Activated naive CD4-positive, alpha-beta T cell treated with anti-CD3 and anti-CD28 coated beads, Interleukin-2, amount 10 ng/mL, durations not matched to agents 7 days and 5 days (primary cell): ENCODE data around the gene USP34.
"Not testable (repeated sequence)": the region's sequence is repeated elsewhere in the genome, so short reads cannot be mapped to it uniquely, and the experiment has no call there.

ENCODE experiments used
- CTCF ChIA-PET: fragments of 350-600 bp; sonication (Branson Sonifier 250); formaldehyde crosslinking; loops from one replicate; lab custom pipeline; 2021; ENCODE audit warnings: antibody characterized with exemption; lab: Charles Lee
- DNase-seq: peaks from one replicate; pipeline ENCODE4 v3.0.0-alpha.2; 2020
- H3K27ac Mint-ChIP-seq: one replicate; pipeline ENCODE4 v1.8.0; 2021; ENCODE audit warnings: mild to moderate bottlenecking, moderate library complexity, mixed read lengths
- H3K27me3 Mint-ChIP-seq: one replicate; pipeline ENCODE4 v1.8.0; 2021; ENCODE audit warnings: mild to moderate bottlenecking, mixed read lengths
- H3K36me3 Mint-ChIP-seq: one replicate; pipeline ENCODE4 v1.8.0; 2021; ENCODE audit warnings: mixed read lengths
- H3K4me1 Mint-ChIP-seq: one replicate; pipeline ENCODE4 v1.8.0; 2021; ENCODE audit warnings: mixed read lengths
- H3K4me3 Mint-ChIP-seq: one replicate; pipeline ENCODE4 v1.8.0; 2021; ENCODE audit warnings: mild to moderate bottlenecking, moderate library complexity, mixed read lengths
- H3K9me3 Mint-ChIP-seq: one replicate; pipeline ENCODE4 v1.8.0; 2021; ENCODE audit warnings: mixed read lengths

Gene USP34

DNA sequence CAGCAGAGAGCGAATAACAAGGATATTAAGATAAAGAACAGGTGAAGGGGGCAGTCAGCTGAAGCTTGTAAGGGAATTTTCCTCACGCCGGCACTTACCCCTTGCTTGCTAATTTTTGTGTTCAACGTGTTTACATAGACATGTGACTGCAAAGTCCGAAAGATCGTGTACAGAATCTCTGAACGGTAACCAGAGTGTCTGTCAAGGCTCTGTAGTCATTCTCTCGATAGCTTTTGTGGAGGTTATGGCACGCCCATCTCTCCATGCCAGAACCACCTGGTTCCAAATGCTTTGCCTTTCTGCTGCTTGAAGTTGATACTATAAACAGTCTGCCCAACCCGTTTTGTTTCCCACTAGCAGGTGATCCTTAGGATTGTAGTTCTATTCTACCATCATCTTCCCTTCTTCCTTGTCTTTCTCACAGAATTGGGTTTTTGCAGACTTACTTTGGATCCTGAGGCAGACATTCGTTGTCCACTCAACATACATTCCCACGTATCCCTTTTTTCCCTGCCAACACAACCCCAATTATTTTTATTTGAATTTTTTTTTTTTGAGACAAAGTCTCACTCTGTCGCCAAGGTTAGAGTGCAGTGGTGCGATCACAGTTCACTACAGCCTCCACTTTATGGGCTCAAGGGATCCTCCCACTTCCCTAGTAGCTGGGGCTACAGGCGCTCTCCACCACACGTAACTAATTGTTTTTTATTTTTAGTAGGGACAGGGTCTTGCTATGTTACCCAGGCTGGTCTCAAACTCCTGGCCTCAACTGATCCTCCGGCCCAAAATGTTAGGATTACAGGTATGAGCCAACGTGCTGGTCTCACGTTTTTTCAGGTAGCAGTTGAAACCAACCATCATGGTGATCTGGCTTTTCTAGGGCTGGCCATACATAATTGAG, 1.3 kb upstream of the USP34 start:
- peak overlapping the region; percentile 94 for H3K27ac Mint-ChIP-seq
- peak; percentile 50 for DNase-seq

DNA sequence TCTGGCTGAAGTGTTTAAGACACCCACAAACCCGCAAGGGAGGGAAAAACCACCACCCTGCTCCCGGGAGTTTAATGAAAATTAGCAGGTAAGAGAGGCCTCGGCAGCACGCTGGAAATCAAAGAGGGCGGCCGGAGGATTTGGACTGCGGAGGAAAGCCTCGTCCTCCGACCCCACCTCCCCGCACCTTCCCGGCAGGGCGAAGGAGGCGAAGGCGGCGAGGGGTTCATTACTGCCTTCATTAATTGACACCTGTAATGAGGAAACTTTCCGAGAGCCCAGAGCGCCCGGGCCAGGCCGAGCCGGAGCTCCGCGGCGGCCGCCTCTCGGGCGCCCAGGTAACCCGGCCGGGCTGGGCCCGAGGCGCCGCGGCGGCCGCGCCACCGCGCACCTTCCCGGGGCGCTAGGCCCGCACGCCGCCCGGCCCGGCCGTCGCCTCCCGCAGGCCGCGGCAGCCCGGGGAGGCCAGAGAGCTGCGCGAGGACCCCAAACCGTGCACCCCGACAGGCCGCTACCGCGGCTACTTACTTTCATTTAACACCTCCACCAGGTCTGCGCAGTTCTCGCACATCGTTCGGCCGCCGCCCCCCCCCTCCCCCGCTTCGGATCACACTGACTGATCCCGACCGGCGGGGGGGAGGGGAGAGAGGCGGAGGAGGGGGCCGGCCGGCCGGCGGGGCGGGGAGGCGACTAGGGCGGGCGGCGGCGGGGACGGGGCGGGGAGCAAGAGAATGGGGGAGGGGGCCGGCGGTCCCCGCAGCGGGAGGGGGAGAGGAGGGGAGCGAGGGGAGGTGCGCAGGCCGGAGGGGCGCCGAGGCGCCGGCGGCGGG, 550 bp downstream of the USP34 start:
- CTCF ChIA-PET: interaction anchor here (1.3 kb wide), 1 partner anchor 44 kb away, joined by 3 read pairs; no protein-coding TSS in a partner anchor
- peak overlapping the region; percentile 97 for H3K27ac Mint-ChIP-seq
- peaks cover 38% of the 10 kb centered on the region for H3K4me1 Mint-ChIP-seq
- H3K36me3 Mint-ChIP-seq: peaks cover 26% of the 10 kb centered on the region
- H3K4me3 Mint-ChIP-seq: peak overlapping the region; percentile 93
- peak; percentile 88 for DNase-seq
- H3K27me3 Mint-ChIP-seq: no peaks in the 10 kb centered on the region
- H3K9me3 Mint-ChIP-seq: no peaks in the 10 kb centered on the region

More for the DNA sequence above, 1.3 kb upstream of the USP34 start:
- Mint-ChIP-seq H3K9me3 (no peaks in the 10 kb centered on the region), H3K4me1 (peaks cover 34% of the 10 kb centered on the region), H3K27me3 (no peaks in the 10 kb centered on the region), H3K36me3 (peaks cover 34% of the 10 kb centered on the region), H3K4me3 (peak overlapping the region; percentile 82)
- CTCF ChIA-PET: no interaction called here

DNA sequence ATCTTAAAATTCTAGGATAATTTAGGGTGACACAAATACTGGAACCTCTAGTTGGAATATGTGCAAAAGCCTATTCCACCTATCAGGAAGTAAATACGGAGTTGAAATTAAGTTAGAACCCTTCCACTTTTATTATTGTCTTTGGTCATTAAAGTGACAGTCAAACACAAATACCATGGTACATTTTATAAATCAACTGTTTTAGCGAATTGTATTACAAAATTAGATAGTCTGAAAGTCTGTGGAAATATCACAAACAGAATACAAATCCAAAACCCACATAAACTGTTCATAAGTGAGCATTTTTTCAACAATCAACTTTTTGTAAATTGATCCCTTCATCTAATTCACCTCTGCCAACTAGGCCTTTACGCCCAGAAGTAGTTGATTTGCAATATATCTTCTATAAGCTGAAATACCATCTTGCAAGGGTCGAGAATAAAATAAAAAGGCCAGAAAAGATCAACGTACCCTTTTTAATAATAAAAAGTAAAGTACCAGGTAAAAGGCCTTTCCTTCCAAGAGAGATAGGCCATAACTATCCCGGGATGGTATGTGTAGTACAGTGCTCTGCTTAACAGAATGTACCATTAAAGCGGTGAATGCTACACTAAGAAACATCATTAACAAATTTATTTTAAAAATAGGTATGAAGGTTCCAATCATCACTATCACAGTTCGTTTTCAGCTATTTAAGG, 1.3 kb downstream of the USP34 start:
- Mint-ChIP-seq H3K4me3 (peak overlapping the region; percentile 93), H3K27me3 (no peaks in the 10 kb centered on the region), H3K9me3 (no peaks in the 10 kb centered on the region), H3K4me1 (peaks cover 45% of the 10 kb centered on the region), H3K27ac (peak overlapping the region; percentile 97), H3K36me3 (peaks cover 28% of the 10 kb centered on the region)
- CTCF ChIA-PET: interaction anchor here (1.3 kb wide), 1 partner anchor 43 kb away, joined by 3 read pairs; no protein-coding TSS in a partner anchor
- no peak for DNase-seq

DNA sequence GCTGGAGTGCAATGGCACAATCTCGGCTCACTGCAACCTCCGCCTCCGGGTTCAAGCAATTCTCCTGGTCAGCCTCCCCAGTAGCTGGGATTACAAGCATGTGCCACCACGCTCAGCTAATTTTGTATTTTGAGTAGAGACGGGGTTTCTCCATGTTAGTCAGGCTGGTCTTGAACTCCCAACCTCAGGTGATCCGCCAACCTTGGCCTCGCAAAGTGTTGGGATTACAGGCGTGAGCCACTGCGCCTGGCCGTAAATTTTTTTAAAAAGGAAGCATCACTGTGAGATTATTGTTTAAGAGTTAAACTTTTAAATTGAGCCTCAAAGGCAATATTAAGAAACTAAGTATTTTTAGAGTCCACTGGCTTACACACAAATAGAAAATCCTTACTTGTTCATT, 2.7 kb downstream of the USP34 start:
- H3K27me3 Mint-ChIP-seq, H3K9me3 Mint-ChIP-seq, DNase-seq: not testable (repeated sequence)
- H3K4me3 Mint-ChIP-seq: peak overlapping the region; percentile 93
- H3K4me1 Mint-ChIP-seq: peaks cover 52% of the 10 kb centered on the region
- H3K27ac Mint-ChIP-seq: peak overlapping the region; percentile 68
- peaks cover 26% of the 10 kb centered on the region for H3K36me3 Mint-ChIP-seq
- CTCF ChIA-PET: interaction anchor here (1.4 kb wide), 1 partner anchor 42 kb away, joined by 4 read pairs; no protein-coding TSS in a partner anchor

DNA sequence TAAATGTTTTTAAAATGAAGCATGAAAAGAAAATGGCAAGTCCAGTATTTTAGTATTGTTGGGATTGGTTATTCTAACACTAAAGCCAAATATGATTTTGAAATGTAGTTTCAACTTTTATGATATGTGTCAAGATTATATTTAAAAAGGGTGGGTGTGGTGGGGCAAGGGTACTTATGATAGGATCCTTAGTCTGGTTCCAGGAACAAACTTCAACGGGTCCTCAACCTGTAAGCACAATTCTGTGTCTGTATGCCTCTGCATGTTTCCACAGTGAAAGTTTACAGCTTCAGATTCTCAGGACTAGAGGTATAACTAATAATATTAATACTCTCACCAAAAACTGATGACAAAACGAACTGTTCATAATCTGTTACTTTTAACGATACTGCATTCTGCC, 5.8 kb downstream of the USP34 start:
- Mint-ChIP-seq H3K4me3 (no peak overlapping the region), H3K27me3 (no peaks in the 10 kb centered on the region), H3K4me1 (peaks cover 42% of the 10 kb centered on the region), H3K36me3 (peaks cover 20% of the 10 kb centered on the region), H3K27ac (no peak overlapping the region), H3K9me3 (no peaks in the 10 kb centered on the region)
- no peak for DNase-seq
- CTCF ChIA-PET: no interaction called here

DNA sequence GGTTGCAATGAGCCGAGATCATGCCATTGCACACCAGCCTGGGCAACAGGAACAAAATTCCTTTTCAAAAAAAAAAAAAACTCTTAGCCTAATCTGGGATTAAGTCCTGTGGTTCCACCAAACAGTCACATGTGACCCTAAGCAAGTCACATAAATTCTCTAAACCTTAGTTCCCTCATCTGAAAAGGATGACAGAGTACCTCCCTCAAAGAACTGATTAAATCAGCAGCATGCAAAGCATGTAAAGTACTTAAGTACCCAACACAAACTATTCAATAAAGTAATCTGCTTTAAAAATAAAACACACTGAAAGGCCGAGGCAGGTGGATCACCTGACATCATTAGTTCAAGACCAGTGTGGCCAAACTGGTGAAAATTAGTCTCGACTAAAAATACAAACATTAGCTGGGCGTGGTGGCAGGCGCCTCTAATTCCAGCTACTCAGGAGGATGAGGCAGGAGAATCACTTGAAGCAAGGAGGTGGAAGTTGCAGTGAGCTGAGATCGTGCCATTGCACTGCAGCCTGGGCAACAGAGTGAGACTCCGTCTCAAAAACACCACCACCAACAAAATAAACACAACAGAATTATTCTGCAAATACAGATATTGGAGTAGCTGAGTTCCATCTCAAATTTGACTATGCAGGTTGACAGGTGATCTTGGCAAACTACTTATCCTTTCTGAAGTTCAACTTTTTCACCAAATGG, 7.0 kb downstream of the USP34 start:
- no peak for DNase-seq
- Mint-ChIP-seq H3K9me3 (no peaks in the 10 kb centered on the region), H3K4me3 (no peak overlapping the region), H3K36me3 (peaks cover 20% of the 10 kb centered on the region), H3K27ac (no peak overlapping the region), H3K27me3 (no peaks in the 10 kb centered on the region), H3K4me1 (peaks cover 41% of the 10 kb centered on the region)
- CTCF ChIA-PET: no interaction called here

DNA sequence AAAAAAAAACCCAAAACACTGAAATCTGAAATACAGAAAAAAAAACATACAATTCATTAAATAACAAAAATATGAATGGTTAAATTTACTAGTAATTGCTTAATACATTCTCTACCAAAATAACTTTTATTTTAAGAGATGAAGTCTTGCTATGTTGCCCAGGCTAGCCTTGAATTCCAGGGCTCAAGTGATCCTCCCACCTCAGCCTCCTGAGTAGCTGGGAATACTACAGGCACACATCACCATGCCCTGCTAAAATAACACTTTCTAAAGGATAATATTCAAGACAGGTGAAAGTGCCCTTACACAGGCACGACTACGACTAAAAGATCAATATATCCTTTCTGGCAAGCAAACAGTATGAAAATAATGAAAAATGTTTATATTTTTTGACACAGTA, 9.5 kb downstream of the USP34 start:
- Mint-ChIP-seq H3K36me3 (peaks cover 8% of the 10 kb centered on the region), H3K27ac (no peak overlapping the region), H3K9me3 (no peaks in the 10 kb centered on the region), H3K4me1 (peaks cover 42% of the 10 kb centered on the region), H3K27me3 (no peaks in the 10 kb centered on the region), H3K4me3 (no peak overlapping the region)
- CTCF ChIA-PET: no interaction called here
- no peak for DNase-seq

DNA sequence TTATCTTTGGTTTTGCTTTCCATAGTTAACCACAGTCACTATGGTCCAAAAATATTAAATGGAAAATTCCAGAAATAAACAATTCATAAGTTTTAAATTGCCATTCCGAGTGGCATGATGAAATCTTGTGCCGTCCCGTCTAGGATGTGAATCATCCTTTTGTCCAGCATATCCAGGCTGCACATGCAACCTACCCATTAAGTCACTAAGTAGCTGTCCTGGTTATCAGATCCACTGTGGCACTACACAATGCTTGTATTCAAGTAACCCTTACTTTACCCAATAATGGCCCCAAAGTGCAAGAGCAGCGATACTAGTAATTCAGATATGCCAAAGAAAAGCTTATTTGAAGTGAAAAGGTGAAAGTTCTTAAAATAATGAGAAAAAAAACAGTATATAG, 10.7 kb downstream of the USP34 start:
- peaks cover 14% of the 10 kb centered on the region for H3K36me3 Mint-ChIP-seq
- H3K4me1 Mint-ChIP-seq: peaks cover 47% of the 10 kb centered on the region
- H3K27ac Mint-ChIP-seq: no peak overlapping the region
- CTCF ChIA-PET: no interaction called here
- H3K9me3 Mint-ChIP-seq: no peaks in the 10 kb centered on the region
- H3K4me3 Mint-ChIP-seq: no peak overlapping the region
- DNase-seq: no peak
- no peaks in the 10 kb centered on the region for H3K27me3 Mint-ChIP-seq

DNA sequence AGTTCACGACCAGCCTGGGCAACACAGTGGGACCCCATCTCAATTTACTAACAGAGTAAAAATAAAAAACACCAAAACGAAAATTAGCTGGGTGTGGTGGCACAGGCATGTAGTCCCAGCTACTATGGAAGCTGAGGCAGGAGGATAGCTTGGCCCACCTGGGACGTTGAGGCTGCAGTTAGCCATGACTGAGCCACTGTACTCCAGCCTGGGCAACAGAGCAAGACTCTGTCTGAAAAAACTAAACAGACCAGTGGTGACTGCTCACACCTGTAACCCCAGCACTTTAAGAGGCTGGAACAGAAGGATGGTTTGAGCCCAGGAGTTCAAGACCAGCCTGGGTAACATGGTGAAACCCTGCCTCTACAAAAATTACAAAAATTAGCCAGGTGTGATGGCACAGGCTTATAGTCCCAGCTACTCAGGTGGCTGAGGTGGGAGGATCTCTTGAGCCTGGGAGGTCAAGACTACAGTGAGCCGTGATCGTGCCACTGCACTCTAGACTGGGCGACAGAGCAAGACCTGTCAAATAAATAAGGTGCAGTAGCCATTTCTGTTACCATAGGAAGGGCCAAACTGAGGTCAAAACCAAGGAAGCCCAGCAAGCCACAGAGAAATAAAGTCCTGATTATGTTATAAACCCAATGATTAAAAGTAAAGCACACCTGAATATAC, 14.0 kb downstream of the USP34 start:
- Mint-ChIP-seq H3K27ac (no peak overlapping the region), H3K27me3 (no peaks in the 10 kb centered on the region), H3K36me3 (peaks cover 14% of the 10 kb centered on the region), H3K4me3 (no peak overlapping the region), H3K9me3 (no peaks in the 10 kb centered on the region), H3K4me1 (peaks cover 42% of the 10 kb centered on the region)
- DNase-seq: no peak
- CTCF ChIA-PET: no interaction called here

DNA sequence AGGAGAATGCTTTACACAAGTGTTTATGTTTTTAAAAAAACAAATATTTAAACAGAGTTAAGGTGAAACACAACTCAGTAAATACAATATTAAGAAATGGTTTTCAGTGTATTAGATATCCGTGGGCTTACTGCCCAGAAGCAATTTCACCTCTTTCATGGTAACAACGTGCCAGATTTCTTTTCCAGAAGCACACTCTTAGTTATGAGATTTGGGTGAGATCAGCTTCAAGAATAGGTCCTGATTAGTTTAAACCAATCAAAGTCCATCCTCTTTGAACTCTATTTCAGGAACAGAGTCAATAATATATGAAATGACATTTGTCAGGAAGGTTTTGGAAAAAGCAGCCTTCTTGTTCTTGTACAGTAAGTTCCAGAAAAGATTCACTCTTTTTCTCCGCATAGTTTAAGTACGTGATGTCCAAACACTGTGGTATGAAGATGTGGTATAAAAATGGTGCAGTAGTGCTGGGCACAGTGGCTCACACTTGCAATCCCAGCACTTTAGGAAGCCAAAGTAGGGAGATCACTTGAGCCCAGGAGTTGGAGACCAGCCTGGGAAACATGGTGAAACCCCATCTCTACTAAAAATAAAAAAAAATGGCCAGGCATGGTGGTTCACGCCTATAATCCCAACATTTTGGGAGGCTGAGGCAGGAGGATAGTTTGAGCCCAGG, 14.7 kb downstream of the USP34 start:
- Mint-ChIP-seq H3K36me3 (peaks cover 16% of the 10 kb centered on the region), H3K27ac (no peak overlapping the region), H3K9me3 (no peaks in the 10 kb centered on the region), H3K4me3 (no peak overlapping the region), H3K27me3 (no peaks in the 10 kb centered on the region), H3K4me1 (peaks cover 42% of the 10 kb centered on the region)
- no peak for DNase-seq
- CTCF ChIA-PET: no interaction called here

DNA sequence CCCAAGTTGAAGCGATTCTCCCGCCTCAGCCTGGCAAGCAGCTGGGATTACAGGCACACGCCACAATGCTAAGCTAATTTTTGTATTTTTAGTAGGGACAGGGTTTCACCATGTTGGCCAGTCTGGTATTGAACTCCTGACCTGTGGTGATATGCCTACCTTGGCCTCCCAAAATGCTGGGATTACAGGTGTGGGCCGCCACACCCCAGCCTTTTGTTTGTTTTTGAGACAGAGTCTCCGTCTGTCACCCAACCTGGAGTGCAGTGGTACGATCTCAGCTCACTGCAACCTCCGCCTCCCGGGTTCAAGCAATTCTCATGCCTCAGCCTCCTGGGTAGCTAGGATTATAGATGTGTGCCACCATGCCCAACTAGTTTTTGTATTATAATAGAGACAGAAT, 15.9 kb downstream of the USP34 start:
- not testable (repeated sequence) for H3K27ac Mint-ChIP-seq, H3K4me3 Mint-ChIP-seq, H3K27me3 Mint-ChIP-seq, H3K9me3 Mint-ChIP-seq, DNase-seq
- Mint-ChIP-seq H3K4me1 (peaks cover 39% of the 10 kb centered on the region), H3K36me3 (peaks cover 17% of the 10 kb centered on the region)
- CTCF ChIA-PET: interaction anchor here (1.7 kb wide), 1 partner anchor 29 kb away, joined by 4 read pairs; no protein-coding TSS in a partner anchor

DNA sequence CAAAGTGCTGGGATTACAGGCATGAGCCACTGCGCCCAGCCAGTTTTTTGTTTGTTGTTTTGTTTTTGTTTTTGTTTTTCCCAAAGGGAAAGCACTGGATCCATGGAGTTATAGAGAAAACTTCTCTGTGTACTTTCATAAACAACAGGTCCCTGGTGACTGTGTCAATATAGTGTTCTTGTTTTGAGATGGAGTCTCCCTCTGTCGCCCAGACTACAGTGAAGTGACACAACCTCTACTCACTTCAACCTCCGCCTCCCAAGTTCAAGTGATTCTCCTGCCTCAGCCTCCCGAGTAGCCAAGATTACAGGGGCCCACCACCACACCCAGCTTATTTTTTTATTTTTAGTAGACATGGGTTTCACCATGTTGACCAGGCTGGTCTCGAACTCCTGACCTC, 16.5 kb downstream of the USP34 start:
- H3K9me3 Mint-ChIP-seq: peaks cover 2% of the 10 kb centered on the region

More for the DNA sequence above, 16.5 kb downstream of the USP34 start:
- no peak overlapping the region for H3K4me3 Mint-ChIP-seq
- CTCF ChIA-PET: interaction anchor here (1.7 kb wide), 1 partner anchor 28 kb away, joined by 4 read pairs; no protein-coding TSS in a partner anchor
- no peak for DNase-seq
- H3K4me1 Mint-ChIP-seq: peaks cover 39% of the 10 kb centered on the region
- H3K36me3 Mint-ChIP-seq: peaks cover 18% of the 10 kb centered on the region
- H3K27me3 Mint-ChIP-seq: no peaks in the 10 kb centered on the region
- H3K27ac Mint-ChIP-seq: no peak overlapping the region
